GM19438 (cell line): ENCODE data around the gene CAMK2B.

ENCODE experiments used
- ATAC-seq: cut with Tn5 transposase; IDR thresholded peaks from one replicate; pipeline ENCODE4 v1.9.1; 2021; ENCODE audit warnings: low read depth; ENCODE audit not compliant: unreplicated experiment

The CAMK2B gene

DNA sequence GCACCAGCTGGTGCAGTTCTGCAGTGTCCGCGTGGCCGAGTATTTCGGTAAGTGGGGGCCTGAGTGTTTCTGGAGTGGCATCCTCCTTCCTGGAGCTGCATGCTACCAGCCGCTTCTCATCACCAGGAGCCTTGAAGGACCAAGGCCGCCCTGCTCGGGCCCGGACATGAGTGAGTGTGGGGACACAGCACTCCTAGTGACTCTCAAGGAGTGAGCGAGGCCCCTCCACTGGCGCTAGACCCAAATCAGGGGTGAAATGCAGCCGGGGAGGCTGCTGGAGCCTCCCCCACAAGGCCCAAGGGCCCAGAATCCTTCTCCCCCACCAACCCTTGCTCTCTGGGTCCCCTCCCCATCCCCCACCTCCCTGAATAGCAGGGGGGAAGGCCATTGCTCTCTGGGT is 48.0 kb downstream of the CAMK2B start:
- ATAC-seq = no peak

DNA sequence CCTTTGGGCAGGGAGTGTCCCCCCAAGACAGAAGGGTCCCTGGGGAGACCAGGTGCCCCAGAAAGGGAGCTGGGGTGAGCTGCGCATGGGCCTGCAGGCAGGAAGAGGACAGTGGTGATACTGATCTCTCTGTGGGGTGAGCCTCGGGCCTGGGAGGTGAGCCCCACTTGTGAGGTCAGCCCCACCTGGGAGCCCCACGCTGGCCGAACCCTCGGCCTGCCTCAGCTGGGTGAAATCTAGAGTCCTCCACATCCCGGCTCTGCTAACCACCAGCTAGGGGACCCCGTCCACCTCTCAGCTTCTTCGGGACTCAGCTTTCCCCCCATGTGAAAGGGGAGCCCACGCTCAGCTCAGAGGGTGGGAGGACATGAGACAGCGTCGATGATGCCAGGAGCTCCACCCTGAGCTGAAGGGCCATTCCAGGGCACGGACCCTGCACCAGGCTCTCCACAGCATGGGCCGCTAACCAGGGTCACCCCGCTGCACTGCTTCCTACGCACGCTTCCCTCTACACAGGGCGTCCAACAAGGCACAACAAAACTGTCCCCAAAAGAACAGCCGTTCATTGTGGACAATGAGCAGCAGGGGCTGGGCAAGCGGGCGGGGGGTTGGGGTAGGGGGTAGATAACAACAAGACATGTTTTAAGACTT is 48.7 kb downstream of the CAMK2B start:
- no peak for ATAC-seq

DNA sequence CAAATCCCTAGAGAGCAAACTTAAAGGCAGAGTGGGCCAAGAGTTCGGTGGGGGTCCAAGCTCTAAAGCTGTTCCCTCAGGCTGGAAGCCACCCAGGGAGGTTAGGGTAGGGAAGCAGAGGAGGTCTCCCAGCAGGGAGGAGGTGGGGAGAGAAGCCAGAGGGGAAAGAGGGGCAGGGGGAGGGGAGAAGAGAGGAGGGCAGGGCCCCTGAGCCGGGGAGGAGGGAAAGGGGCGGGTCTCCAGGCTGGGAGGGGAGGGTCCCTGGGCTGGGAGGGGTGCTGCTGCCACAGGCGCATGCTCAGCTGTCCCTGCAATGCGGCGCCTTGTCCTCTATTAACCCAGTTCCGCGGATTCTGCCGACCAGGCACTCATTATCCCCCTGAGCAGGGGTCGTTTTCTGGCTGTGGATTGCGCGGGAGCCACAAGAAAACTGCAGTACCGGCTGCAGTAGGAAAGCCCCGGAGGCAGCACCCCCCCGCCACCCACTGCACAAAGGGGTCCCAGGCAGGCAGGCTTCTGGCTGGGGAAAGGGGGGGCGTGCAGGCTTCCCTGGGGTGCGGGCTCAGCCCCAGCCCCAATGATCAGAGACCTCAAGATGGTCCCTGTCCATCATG is 49.3 kb downstream of the CAMK2B start:
- no peak for ATAC-seq

DNA sequence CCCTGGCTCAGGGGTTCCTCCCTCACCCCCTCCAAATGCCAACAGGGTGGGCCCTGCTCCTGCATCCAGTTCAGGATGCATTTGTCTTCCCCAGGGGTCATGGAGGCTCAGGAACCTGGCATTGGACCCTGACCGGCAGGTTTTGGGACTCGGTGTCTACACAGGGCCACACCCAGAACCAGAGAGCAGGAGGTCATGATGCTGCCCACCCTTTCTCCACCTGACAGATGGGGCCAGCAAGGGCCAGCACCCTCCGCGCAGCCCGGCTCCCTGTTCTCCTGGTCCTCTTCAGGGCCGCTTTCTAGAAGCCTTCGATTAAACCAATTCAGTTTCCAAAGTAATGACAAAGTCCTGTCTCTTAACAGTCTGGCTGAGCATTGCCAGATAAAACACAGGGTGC is 50.2 kb downstream of the CAMK2B start:
- no peak for ATAC-seq

DNA sequence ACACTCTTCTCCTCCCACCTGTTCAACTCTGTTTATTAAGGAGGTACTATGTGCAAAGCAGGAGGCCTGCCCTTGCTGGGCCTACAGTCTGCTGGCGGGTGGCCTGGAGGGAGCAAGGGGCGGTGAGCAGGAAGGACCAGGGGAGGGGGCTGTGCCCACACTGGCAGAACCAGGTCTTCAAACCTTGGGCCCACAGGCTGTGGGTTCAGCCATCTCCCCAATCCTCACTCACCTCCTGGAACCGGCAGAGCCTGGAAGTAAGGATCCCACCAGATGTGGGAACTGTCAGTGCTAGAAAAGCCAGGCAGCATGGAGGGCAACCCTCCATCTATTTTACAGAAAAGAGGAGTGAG is 50.8 kb downstream of the CAMK2B start:
- ATAC-seq = no peak

DNA sequence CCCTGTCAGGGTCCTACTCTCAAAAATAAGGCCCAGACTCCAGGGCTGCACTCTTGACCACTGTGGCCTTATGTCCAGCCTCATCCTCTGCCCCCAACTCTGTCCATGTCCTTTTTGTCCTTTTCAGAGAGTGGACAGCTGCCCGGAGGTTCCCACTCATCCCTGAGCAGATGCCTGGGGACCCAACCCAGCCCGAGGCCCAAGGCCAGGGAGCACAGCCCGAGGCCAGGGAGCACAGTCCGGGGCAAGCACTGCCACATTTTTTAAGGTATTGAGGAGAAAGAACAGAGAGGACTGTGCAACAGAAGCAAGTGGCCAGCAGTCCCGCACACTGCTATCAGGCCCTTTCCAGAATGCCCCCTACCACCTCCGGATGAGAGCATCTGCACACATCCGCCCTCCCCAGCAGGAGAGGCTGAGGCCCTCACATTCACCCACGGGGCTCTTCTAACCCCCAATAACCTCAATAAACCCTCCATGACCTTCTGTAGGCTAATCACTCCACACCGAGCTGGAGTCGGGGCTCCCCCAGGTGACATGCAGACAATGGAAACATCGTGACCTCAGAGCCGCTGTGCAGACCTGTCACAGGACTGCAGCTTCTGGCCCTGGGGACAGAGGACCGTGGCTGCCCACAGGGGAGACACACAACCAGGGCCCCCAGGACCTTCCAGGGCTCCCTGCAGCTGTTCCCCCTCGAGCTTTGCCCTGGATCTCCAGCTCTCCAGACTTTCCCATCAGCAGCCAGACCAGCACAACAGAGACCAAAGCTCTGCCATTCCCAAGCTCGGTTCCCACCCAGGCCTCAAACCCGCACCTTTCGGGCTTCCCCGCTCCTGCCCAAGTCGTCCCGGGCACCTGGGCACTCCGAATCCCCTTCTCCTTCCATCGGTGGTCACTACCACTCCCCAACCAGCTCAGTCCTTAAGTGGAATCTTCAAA is 51.4 kb downstream of the CAMK2B start:
- no peak for ATAC-seq

DNA sequence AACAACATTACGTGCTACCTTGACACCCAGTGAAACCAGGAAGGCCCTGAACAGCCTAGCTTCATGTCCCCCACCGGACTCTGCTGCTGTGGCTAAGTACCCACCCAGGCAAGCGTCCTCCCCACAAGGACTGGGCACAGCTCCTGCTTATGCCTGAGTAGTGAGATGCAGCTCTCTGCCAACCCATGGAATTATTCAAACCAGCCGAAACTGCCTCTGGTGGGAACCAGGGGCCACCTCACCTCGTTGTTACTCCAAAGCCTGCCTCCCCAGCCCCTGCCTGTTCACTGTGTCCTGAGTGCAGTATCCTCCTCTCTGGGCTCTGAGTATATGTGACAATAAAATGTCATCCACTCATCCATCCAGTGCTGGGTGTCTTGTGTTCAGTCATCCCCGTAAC is 52.4 kb downstream of the CAMK2B start:
- ATAC-seq = no peak

DNA sequence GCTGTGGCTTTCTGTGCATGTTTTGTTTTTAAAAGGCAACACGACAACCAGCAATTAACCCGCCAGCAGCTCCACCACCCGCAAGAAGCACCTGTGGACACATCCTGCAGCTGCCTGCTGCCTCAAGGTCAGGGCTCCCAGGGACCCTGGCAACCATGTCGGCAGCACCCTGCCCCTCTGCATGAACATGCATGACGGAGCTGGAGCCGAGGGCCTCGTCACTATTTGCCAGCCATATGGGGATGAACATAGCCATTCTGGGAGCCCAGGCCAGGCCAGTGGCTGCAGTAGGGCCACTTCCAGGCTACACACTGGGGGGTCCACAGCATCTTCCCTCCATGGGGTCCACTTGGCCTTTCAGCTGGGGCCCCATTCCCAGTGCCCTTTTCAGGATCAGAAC is 52.9 kb downstream of the CAMK2B start:
- no peak for ATAC-seq

DNA sequence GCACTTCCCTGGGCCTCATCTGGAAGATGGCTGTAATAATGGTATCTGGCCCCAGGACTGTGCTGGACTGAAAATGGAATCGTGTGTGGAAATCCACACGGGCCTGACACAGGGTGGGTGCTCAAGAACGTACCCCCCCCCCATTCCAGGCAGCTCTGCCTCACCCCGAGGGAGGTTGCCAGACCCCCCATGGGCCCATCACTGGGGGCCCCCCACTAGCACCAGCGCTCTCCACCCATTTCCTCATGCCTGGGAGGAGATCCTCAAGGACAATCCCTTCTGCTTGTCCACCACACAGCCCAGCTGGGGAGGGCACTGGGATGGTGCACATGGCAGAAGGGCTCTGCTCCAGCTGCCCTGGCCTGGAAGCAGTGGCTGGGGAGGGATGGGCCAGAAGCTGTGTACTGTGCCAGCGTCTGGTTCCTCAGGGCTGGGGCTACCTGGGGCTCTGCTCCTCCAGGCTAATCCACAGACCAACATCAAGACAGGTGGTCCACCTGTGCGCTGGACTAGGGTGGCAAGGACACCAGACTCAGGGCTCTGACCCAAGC is 55.4 kb downstream of the CAMK2B start:
- no peak for ATAC-seq

DNA sequence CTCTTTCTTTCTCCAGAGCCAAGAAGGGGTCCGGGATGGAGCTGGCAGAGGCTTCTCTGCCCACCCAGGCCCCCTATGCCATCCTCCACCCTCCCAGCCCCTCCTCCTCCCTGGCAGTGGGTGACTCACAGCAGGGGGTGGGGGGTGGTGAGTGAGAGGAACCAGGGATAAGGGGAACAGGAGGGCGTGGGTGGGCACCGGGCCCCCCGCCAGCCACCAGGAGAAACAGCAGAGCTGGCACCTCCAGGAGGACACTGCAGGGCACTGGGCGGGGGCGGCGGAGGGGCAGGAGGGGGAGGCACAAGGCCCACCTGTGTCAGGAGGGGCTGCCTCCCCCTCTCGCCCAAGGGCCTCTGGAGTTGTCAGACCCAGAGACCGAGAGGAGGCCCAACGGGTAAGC is 56.0 kb downstream of the CAMK2B start:
- no peak for ATAC-seq

DNA sequence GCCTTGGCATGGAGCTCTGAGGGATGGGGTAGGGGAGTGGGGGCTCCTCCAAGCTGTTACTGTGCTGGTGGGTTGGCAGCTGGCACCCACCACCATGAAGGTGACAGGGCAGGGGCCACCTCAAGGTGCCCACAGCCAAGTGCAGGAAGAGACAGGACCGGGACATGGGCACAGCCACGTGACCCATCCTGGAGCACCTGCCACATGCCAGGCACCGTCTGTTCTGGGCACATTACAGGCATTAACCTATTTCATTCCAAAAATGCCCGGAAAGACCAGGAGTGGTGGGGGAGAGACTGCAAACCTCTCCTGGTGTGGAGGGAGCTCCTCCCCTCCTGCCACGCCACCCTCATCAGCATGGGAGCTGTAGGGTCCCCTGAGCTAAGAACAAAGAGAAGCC is 56.7 kb downstream of the CAMK2B start:
- no peak for ATAC-seq

DNA sequence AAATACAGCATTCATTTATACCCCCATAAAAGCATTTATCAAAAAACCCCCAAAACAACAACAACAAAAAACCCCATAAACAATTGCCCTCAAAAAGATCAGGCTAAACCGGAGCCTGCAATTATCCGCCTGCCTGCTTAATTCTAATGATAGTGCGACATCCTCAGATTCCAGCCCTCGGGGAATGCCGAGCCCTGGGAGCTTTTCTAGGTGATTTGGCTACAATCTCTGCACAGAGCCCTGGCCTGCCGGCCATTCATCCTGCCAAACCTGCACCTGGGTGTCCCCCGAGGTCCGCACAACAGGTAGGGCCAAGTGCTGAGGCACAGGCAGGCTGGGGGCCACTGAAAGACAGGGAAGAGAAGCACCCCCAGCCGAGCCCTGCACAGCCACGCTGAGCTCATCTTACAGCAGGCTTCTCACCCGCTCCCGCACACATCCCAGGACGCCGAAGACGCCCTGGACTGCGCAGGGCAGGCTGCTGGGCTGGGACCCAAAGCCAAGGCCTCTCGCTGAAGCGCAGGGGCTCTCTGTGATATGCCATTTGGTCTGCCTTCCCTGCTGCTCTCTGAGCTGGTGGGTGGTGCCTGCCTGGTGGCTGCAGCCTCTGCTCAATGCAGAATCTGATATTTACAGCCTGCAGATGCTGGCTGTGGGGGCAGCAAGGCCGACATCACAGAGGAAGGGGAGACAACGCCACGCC is 57.5 kb downstream of the CAMK2B start:
- no peak for ATAC-seq

DNA sequence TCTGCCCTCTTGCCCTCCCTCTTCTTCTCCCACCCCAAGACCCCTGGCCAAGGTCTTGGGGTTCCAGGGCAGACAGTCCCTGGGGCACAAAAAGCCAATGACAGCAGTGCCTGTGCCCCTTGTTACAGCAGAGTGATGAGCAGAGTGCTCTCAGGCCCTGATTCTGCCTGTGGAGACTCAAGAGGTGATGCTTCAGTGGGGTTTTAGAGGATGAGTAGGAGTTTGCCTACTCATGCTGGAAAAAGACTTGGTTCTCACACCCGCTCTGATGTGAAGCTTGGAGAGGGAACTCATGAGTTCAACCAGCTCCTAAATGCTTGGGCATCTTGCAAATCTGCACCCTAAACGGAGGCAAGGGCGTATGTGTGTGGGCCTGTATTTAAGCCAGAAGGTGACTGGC is 58.2 kb downstream of the CAMK2B start:
- ATAC-seq = no peak

DNA sequence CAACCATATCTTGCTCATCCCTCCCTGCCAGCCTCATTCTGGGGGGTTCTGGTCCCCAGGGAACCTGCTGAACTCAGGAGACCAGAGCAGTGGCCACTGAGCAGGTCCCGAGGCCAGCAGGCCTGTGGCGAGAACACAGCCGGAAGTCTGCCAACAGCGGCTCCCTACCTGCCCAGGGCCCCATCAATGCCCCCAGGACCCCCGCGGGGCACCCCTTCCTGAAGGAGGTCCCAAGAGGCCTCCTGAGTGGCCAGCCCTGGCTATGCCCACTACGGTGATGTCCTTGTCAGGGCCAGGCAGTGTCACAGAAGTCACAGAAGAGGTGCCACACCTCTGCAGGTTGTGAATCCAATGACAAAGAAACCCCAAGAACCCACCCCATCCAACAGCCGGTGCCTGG is 58.9 kb downstream of the CAMK2B start:
- ATAC-seq = no peak

DNA sequence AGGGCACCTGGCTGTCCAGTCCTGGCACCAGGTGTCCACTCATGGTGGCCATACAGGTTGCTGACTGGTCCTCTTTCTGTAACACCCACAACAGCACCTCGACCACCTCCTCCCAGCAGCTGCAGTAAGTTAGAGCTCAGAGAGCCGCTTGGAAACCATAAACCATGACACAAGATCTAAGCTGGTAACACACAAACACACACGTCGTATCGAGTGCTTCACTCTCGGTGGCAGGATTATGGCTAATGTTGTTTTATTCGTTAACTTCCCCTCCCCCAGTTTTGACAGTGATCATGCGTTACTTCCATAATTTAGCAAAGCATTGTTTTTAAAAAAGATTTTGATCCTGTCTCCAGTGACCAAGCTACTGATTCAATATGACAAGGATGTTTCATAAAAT is 59.7 kb downstream of the CAMK2B start:
- ATAC-seq = no peak

DNA sequence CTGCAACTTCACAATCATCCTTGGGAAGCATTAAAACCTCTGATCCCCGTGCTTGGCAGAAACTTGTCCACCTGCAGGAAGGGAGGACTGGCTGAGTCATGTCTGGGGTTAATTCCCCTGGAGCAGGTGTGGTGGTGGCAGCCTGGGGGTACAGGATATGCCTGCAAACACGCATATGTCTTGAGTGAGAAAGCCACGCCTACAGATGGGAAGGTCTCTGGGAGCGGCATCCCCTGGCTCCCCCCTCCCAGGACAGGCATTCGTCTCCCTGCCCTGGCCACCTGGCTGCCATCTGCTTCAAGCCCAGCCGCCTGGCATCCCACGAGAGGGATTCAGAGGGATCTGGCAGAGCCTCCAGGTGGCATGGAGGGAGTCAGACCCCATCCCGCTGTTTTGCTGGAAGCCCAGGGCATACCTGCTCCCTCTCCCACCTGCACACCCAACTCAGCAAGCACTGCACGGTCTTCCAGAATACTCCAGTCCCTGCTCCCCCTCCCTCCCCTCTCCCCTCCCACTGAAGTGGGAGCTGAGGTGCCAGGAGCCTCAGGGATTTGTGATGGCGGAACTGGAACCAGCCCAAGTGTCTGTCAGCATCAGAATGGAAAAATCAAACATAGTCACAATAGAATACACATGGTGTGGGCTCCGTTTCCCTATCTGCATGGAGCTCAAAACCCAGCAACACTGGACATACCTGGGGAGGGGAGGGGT is 61.0 kb downstream of the CAMK2B start:
- no peak for ATAC-seq

DNA sequence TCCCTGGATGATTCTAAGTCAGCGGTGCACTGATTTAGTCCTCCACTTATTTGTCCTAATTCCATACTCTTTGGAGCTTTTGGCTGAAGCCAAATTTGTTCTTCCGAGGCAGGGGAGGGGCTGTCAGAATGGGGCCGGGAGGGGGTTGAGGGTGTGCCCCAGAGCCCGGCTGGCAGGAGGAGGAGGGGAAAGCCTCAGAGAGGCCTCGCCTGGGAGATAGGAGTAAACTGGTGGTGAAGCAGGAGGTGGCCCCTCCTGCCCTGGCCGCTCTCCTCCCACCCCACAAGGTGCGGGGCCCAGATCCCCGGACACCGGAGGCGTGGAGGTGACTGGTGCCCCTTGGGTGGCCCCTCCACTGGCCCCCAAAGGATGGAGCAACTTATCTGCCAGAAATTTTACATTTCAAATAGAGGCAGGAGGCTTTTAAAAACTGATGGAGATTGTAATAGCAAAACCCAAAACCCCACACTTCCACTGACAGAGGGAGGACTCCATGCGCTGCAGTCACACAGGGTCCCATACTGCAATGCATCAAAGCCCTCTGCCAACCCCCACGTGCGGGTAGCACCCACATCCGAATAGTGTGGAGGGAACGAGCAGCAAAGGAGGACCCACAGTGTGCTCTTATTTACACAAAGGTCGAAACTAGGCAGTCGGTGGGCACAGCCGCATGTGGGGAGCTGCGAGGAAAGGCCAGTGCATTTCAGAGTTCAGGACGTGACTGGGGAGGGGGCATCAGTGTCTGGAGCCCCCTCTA is 61.9 kb downstream of the CAMK2B start:
- ATAC-seq = no peak

DNA sequence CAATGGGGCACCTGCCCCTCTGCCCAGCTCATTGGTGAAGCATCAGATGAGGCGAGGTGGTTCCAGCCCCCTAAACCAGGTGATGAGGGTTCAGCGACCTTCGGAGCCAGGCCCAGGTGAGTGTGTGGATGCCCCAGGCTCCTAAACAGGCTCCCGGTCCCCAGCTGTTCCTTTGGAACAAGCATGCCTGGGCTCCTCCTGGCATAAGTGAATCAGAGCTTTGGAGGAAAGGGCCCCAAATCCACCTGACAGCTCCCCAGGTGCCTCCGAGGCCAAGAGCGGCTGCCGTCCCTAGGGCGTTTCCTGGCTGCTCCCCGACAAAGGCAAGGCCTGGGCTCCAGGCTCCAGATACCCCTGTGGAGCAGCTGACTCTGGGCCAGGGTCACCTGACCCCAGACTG is 63.4 kb downstream of the CAMK2B start:
- no peak for ATAC-seq

DNA sequence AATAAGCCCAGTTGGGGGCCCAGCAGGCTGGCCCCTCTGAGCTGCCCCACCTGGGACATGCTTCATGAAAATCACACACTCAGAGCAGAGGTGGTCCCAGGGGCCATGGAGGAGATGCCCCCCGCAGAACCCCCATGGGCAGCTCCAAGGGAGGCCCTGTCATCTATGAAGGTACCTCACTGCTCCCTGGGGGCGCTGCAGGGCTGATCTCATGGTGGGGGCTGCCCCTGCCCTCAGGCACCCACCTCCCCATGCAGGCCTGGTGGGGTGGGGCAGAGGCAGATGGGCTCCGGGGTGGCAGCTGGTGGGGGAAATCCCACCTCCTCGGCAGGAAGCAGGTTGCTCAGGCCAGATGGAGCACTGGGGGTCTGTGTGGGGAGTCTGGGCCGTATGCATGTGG is 64.2 kb downstream of the CAMK2B start:
- no peak for ATAC-seq
